SK-N-SH (cell line): Measurements from ENCODE around the gene BABAM2. TPM values are rescaled to one million over a fixed set of nuclear protein-coding genes. Genes with fewer than 3 reads are reported as not detected.

ENCODE experiments used
- ELF1 ChIP-seq: IDR thresholded peaks from 2 replicates; pipeline ENCODE4 v1.4.0; 2012
- EP300 ChIP-seq, 2 experiments: IDR thresholded peaks; 2 replicates each; pipeline versions ENCODE4 v1.4.0 to v1.6.1; 2012; ENCODE audit warnings: borderline replicate concordance in 1 of 2, low read depth in 1 of 2, low read length in 1 of 2
- EZH2phosphoT487 ChIP-seq: fragments of 200-600 bp; sonication (generic); IDR thresholded peaks from 2 replicates; pipeline ENCODE4 v1.6.1; 2017; ENCODE audit warnings: low read depth, mixed run types, mild to moderate bottlenecking, antibody characterized with exemption, moderate library complexity, borderline replicate concordance
- FOXJ3 ChIP-seq: sonication (generic); formaldehyde crosslinking; IDR thresholded peaks from 2 replicates; pipeline ENCODE4 v1.5.1; 2020; ENCODE audit warnings: mild to moderate bottlenecking, missing genetic modification reagents
- GATA2 ChIP-seq: sonication (generic); formaldehyde crosslinking; IDR thresholded peaks from 2 replicates; pipeline ENCODE4 v1.5.0; 2020; ENCODE audit warnings: mild to moderate bottlenecking, missing genetic modification reagents
- MEF2A ChIP-seq: IDR thresholded peaks from 2 replicates; pipeline ENCODE4 v1.4.0; 2012; ENCODE audit warnings: low read depth, borderline replicate concordance
- NRF1 ChIP-seq: IDR thresholded peaks from 2 replicates; pipeline ENCODE4 v1.6.1; 2012; ENCODE audit warnings: low read depth, mild to moderate bottlenecking, low read length
- RXRA ChIP-seq: IDR thresholded peaks from 2 replicates; pipeline ENCODE4 v1.4.0; 2012; ENCODE audit warnings: low read depth, mild to moderate bottlenecking, borderline replicate concordance
- SIN3A ChIP-seq: IDR thresholded peaks from 2 replicates; pipeline ENCODE4 v1.6.1; 2012; ENCODE audit warnings: low read depth, mild to moderate bottlenecking, low read length, moderate library complexity, borderline replicate concordance
- TAF1 ChIP-seq: IDR thresholded peaks from 2 replicates; pipeline ENCODE4 v1.6.1; 2012; ENCODE audit warnings: low read depth, mild to moderate bottlenecking, low read length, moderate library complexity, borderline replicate concordance
- TCF12 ChIP-seq: IDR thresholded peaks from 2 replicates; pipeline ENCODE4 v1.4.0; 2012
- YY1 ChIP-seq: IDR thresholded peaks from 2 replicates; pipeline ENCODE4 v1.4.0; 2012; ENCODE audit warnings: low read depth, mild to moderate bottlenecking
- polyA plus RNA-seq, 3 experiments: library from polyadenylated mRNA; depleted of rRNA; stranded (reverse); fragments of >200 nt; gene quantifications; 2 replicates each; pipeline ENCODE4 v1.2.3, GENCODE V29; 2012
- TF ChIP-seq, protein P1 (sequence below): fragments of 150-350 bp; IDR thresholded peaks from 2 replicates; pipeline ENCODE4 v1.6.1; 2017; ENCODE audit warnings: antibody characterized with exemption, low read length, low read depth, borderline replicate concordance
- TF ChIP-seq, protein P2 (sequence below): IDR thresholded peaks from 2 replicates; pipeline ENCODE4 v1.4.0; 2012; ENCODE audit warnings: low read depth, borderline replicate concordance
- TF ChIP-seq, protein P3 (sequence below): fragments of 150-350 bp; IDR thresholded peaks from 2 replicates; pipeline ENCODE4 v1.6.1; 2016; ENCODE audit warnings: mild to moderate bottlenecking, low read depth, low read length
- TF ChIP-seq, protein P4 (sequence below): fragments of 200-600 bp; sonication (generic); IDR thresholded peaks from 2 replicates; pipeline ENCODE4 v1.6.1; 2017; ENCODE audit warnings: antibody characterized with exemption, mild to moderate bottlenecking, moderate library complexity
- TF ChIP-seq, protein P5 (sequence below): IDR thresholded peaks from 2 replicates; pipeline ENCODE4 v1.4.0; 2012; ENCODE audit warnings: low read depth

The BABAM2 gene
- polyA plus RNA-seq, 1 of the 3 experiments (the other 2 are of a cell fraction) = 34.0 TPM

DNA sequence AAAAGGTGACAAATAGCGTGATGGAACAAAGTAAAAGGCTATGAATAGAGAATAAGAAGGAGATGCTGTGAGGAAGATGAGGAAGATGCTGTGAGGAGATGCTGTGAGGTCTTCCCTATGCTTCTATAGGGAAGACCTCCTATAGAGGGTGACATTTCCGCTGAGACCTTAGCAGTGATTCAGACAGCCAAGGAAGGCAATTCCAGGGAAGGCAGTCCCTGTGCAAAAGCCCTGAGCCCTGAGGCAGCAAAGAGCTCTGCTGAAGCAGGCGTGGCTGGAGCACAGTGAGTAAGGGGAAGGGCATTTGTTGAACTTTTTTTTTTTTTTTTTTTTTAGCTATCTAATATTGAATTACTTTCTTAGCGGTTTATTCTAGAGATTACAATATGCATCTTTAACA lies 359.5 kb downstream of the BABAM2 start (continued):
- TF ChIP-seq EZH2phosphoT487 (no peak), TAF1 (no peak), SIN3A (no peak), RXRA (no peak), NRF1 (no peak), YY1 (no peak), ELF1 (no peak), TCF12 (peak; percentile 27; the same call in 1 of the 2 replicates), GATA2 (no peak), FOXJ3 (no peak), EP300 (IDR thresholded peaks at IDR 0.05; ENCODE audit: borderline replicate concordance in 1 of 2, low read depth in 1 of 2, low read length in 1 of 2) (no peak), MEF2A (no peak)
- TF ChIP-seq, protein P1, sequence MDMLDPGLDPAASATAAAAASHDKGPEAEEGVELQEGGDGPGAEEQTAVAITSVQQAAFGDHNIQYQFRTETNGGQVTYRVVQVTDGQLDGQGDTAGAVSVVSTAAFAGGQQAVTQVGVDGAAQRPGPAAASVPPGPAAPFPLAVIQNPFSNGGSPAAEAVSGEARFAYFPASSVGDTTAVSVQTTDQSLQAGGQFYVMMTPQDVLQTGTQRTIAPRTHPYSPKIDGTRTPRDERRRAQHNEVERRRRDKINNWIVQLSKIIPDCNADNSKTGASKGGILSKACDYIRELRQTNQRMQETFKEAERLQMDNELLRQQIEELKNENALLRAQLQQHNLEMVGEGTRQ = no peak
- TF ChIP-seq, protein P2, sequence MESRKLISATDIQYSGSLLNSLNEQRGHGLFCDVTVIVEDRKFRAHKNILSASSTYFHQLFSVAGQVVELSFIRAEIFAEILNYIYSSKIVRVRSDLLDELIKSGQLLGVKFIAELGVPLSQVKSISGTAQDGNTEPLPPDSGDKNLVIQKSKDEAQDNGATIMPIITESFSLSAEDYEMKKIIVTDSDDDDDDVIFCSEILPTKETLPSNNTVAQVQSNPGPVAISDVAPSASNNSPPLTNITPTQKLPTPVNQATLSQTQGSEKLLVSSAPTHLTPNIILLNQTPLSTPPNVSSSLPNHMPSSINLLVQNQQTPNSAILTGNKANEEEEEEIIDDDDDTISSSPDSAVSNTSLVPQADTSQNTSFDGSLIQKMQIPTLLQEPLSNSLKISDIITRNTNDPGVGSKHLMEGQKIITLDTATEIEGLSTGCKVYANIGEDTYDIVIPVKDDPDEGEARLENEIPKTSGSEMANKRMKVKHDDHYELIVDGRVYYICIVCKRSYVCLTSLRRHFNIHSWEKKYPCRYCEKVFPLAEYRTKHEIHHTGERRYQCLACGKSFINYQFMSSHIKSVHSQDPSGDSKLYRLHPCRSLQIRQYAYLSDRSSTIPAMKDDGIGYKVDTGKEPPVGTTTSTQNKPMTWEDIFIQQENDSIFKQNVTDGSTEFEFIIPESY = no peak
- TF ChIP-seq, protein P3, sequence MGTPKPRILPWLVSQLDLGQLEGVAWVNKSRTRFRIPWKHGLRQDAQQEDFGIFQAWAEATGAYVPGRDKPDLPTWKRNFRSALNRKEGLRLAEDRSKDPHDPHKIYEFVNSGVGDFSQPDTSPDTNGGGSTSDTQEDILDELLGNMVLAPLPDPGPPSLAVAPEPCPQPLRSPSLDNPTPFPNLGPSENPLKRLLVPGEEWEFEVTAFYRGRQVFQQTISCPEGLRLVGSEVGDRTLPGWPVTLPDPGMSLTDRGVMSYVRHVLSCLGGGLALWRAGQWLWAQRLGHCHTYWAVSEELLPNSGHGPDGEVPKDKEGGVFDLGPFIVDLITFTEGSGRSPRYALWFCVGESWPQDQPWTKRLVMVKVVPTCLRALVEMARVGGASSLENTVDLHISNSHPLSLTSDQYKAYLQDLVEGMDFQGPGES = no peak
- TF ChIP-seq, protein P4, sequence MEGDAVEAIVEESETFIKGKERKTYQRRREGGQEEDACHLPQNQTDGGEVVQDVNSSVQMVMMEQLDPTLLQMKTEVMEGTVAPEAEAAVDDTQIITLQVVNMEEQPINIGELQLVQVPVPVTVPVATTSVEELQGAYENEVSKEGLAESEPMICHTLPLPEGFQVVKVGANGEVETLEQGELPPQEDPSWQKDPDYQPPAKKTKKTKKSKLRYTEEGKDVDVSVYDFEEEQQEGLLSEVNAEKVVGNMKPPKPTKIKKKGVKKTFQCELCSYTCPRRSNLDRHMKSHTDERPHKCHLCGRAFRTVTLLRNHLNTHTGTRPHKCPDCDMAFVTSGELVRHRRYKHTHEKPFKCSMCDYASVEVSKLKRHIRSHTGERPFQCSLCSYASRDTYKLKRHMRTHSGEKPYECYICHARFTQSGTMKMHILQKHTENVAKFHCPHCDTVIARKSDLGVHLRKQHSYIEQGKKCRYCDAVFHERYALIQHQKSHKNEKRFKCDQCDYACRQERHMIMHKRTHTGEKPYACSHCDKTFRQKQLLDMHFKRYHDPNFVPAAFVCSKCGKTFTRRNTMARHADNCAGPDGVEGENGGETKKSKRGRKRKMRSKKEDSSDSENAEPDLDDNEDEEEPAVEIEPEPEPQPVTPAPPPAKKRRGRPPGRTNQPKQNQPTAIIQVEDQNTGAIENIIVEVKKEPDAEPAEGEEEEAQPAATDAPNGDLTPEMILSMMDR = no peak
- TF ChIP-seq, protein P5, sequence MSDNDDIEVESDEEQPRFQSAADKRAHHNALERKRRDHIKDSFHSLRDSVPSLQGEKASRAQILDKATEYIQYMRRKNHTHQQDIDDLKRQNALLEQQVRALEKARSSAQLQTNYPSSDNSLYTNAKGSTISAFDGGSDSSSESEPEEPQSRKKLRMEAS = 0 out of 2 replicates have a peak, but pooled peaks have one; percentile 42
